Fibroblast of lung (primary cell): ENCODE data around the gene CAND1.

ENCODE experiments used
- CTCF ChIP-seq, 2 donors: IDR thresholded peaks in 1 of 2; conservative IDR thresholded peaks in 1 of 2; 1 replicate in 1 of 2; 2 replicates in 1 of 2; pipeline ENCODE4 v1.5.1; 2011 to 2012; ENCODE audit warnings: low read length in 2 of 2, control low read depth in 1 of 2, inconsistent platforms in 1 of 2, low read depth in 1 of 2, mild to moderate bottlenecking in 1 of 2
- EZH2 ChIP-seq: IDR thresholded peaks from 2 replicates; pipeline ENCODE4 v1.5.1; 2012; ENCODE audit warnings: low read length, control low read depth, mild to moderate bottlenecking; ENCODE audit errors: missing control alignments

GRCh38 chr12:67274186-67274585 lies 5.0 kb downstream of the CAND1 start:
- TF ChIP-seq CTCF (conservative IDR thresholded peaks at IDR 0.05 in 1 of 2, IDR thresholded peaks at IDR 0.05 in 1 of 2; ENCODE audit: low read depth in 1 of 2, low read length in 2 of 2), result no peak
- no peak for TF ChIP-seq EZH2
